Neural cell (in vitro differentiated cells): ENCODE data around the gene LSMEM2. TPM values are rescaled to one million over a fixed set of nuclear protein-coding genes. Genes with fewer than 3 reads are reported as not detected.
A peak's percentile ranks its signal among the peaks of the same experiment; 100 is the strongest.

ENCODE experiments used
- H2AFZ ChIP-seq: fragments of 200-600, 300-800 bp; sonication (generic), shearing (Covaris generic); 2 replicates; pipeline ENCODE4 v1.6.0; 2014; ENCODE audit warnings: low read depth, mild to moderate bottlenecking, antibody characterized with exemption, low read length, moderate library complexity
- H3F3A ChIP-seq: fragments of 200-600 bp; shearing (Covaris generic); 2 replicates; pipeline ENCODE4 v1.6.1; 2016; ENCODE audit warnings: mild to moderate bottlenecking, moderate library complexity, mixed read lengths, antibody characterized with exemption, low read length; ENCODE audit not compliant: insufficient read depth, poor library complexity, severe bottlenecking
- H3K27ac ChIP-seq: fragments of 200-600, 300-800 bp; sonication (generic), shearing (Covaris generic); 2 replicates; pipeline ENCODE4 v1.5.1; 2014; ENCODE audit warnings: mild to moderate bottlenecking, low read length, moderate library complexity
- H3K27me3 ChIP-seq: fragments of 300-800, 200-600 bp; sonication (generic), shearing (Covaris generic); 2 replicates; pipeline ENCODE4 v1.6.0; 2014; ENCODE audit warnings: mild to moderate bottlenecking, low read depth, low read length, moderate library complexity; ENCODE audit not compliant: insufficient read depth
- H3K36me3 ChIP-seq: fragments of 300-800, 200-600 bp; sonication (generic), shearing (Covaris generic); 2 replicates; pipeline ENCODE4 v1.5.1; 2014; ENCODE audit warnings: mild to moderate bottlenecking, antibody characterized with exemption, low read length, moderate library complexity; ENCODE audit not compliant: insufficient read depth
- H3K4me2 ChIP-seq: fragments of 300-800, 200-600 bp; sonication (generic), shearing (Covaris generic); 2 replicates; pipeline ENCODE4 v1.6.0; 2014; ENCODE audit warnings: mild to moderate bottlenecking, low read length
- H3K4me3 ChIP-seq: fragments of 300-800, 200-600 bp; sonication (generic), shearing (Covaris generic); 2 replicates; pipeline ENCODE4 v1.5.1; 2014; ENCODE audit warnings: mild to moderate bottlenecking, low read length, moderate library complexity
- H3K79me2 ChIP-seq: fragments of 200-600 bp; shearing (Covaris generic); replicated peaks from 2 replicates; pipeline ENCODE4 v1.6.0; 2014; ENCODE audit warnings: mild to moderate bottlenecking, low read length, moderate library complexity; ENCODE audit not compliant: insufficient read depth
- H3K9ac ChIP-seq: fragments of 300-800, 200-600 bp; sonication (generic), shearing (Covaris generic); 2 replicates; pipeline ENCODE4 v1.6.1; 2016; ENCODE audit warnings: mild to moderate bottlenecking, low read length, mixed read lengths
- H3K9me2 ChIP-seq: fragments of 200-600 bp; shearing (Covaris generic); 2 replicates; pipeline ENCODE4 v1.6.1; 2016; ENCODE audit warnings: mild to moderate bottlenecking, low read length, mixed read lengths; ENCODE audit not compliant: insufficient read depth
- H3K9me3 ChIP-seq: fragments of 200-600, 300-800 bp; sonication (generic), shearing (Covaris generic); 2 replicates; pipeline ENCODE4 v1.6.1; 2016; ENCODE audit warnings: mild to moderate bottlenecking, mixed run types, low read length, moderate library complexity, mixed read lengths
- H4K20me1 ChIP-seq: fragments of 200-600 bp; shearing (Covaris generic); 2 replicates; pipeline ENCODE4 v1.6.1; 2016; ENCODE audit warnings: mild to moderate bottlenecking, mixed run types; ENCODE audit not compliant: insufficient read depth
- EP300 ChIP-seq: fragments of 450-650 bp; conservative IDR thresholded peaks from 2 replicates; pipeline ENCODE4 v1.6.1; 2014; ENCODE audit warnings: antibody characterized with exemption, mild to moderate bottlenecking, moderate library complexity; ENCODE audit not compliant: poor library complexity, severe bottlenecking
- EZH2 ChIP-seq: fragments of 200-600, 300-800 bp; shearing (Covaris generic), sonication (generic); IDR thresholded peaks from 2 replicates; pipeline ENCODE4 v1.6.1; 2014; ENCODE audit warnings: antibody characterized with exemption, low read length, borderline replicate concordance, mild to moderate bottlenecking; ENCODE audit not compliant: insufficient read depth, poor library complexity, severe bottlenecking
- MXI1 ChIP-seq: fragments of 450-650 bp; conservative IDR thresholded peaks from 2 replicates; pipeline ENCODE4 v1.6.1; 2014; ENCODE audit warnings: antibody characterized with exemption, mild to moderate bottlenecking; ENCODE audit not compliant: poor library complexity, severe bottlenecking
- POLR2AphosphoS5 ChIP-seq: IDR thresholded peaks from 2 replicates; pipeline ENCODE4 v1.6.1; 2012
- RAD21 ChIP-seq: fragments of 450-650 bp; conservative IDR thresholded peaks from 2 replicates; pipeline ENCODE4 v1.6.1; 2014; ENCODE audit warnings: antibody characterized with exemption, mild to moderate bottlenecking, moderate library complexity
- SMC3 ChIP-seq: fragments of 450-650 bp; conservative IDR thresholded peaks from 2 replicates; pipeline ENCODE4 v1.6.1; 2014; ENCODE audit warnings: antibody characterized with exemption, mild to moderate bottlenecking, moderate library complexity; ENCODE audit not compliant: poor library complexity
- TAF1 ChIP-seq: IDR thresholded peaks from 2 replicates; pipeline ENCODE4 v1.6.1; 2012; ENCODE audit warnings: low read depth
- polyA plus RNA-seq: library from polyadenylated mRNA; depleted of rRNA; stranded (reverse); fragments of >200 nt; gene quantifications from 2 replicates; pipeline ENCODE4 v1.2.3, GENCODE V29; 2014
- TF ChIP-seq, protein P1 (sequence below): fragments of 450-650 bp; IDR thresholded peaks from 2 replicates; pipeline ENCODE4 v1.5.1; 2014; ENCODE audit warnings: antibody characterized with exemption, mild to moderate bottlenecking, moderate library complexity; ENCODE audit not compliant: poor library complexity, severe bottlenecking
- TF ChIP-seq, protein P2 (sequence below): IDR thresholded peaks from 2 replicates; pipeline ENCODE4 v1.6.1; 2012; ENCODE audit warnings: borderline replicate concordance

LSMEM2 gene
- polyA plus RNA-seq, 1 donor from 2014 or later = not detected

DNA sequence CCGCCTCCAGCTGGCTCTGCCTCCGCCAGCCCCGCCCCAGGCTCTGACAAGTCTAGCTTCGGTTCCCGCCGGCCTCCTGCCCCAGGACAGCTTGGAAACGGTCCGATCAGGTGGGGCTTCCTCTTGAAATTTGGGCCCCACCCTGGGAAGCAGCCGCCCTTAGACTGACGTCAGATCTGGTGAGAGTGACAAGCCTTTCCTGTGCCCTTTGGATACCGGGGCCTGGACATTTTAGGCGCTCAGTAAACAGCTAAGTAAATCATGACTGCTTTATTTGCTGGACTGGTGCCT is 20.7 kb downstream of the LSMEM2 start:
- Histone ChIP-seq H3K9me2 (no peaks in the 10 kb centered on the region), H3K9ac (peak overlapping the region; percentile 70), H3K36me3 (no peaks in the 10 kb centered on the region), H3F3A (no peaks in the 10 kb centered on the region), H3K27ac (peak overlapping the region; percentile 66), H2AFZ (peak overlapping the region; percentile 58), H4K20me1 (no peaks in the 10 kb centered on the region), H3K4me2 (peak overlapping the region; percentile 69), H3K79me2 (no peaks in the 10 kb centered on the region), H3K9me3 (no peaks in the 10 kb centered on the region), H3K4me3 (peak overlapping the region; percentile 78), H3K27me3 (no peaks in the 10 kb centered on the region)
- peak; percentile 32 for TF ChIP-seq TAF1
- no peak for TF ChIP-seq EZH2

DNA sequence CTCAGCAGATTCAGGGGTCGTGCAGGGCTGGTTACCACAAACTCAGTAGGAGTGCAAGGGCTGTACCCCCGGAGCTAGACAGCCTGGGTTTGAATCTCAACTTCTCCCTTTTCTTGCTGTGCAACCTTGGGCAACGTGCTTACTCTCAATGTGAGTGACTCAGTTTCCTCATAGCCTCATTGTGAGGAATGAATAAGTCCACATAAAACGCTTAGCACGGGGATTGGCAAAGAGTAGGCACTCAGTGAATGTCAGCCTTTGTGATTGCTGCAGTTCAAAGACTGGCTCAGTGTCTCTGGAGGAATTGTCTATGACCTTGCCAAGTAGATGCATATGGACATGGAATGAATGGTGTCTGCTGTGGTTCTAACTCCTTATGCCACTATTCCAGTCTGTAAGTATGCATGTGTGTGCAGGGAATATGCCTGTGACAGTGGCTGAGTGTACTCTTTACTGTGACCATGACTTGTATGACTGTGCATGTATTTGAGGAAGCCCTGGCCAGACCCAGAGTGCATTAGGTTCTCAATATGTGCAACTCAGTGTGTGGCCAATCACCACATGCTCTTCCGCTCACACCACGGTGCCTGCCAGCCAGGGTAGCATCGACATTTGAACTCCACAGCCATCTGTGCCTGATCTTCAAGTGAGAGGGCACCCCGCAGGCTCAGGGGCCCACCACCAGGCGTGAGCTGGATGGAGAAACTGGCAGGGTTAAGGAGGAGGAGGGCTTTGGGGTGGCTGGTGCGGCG is 21.2 kb downstream of the LSMEM2 start:
- Histone ChIP-seq H3K27me3 (no peaks in the 10 kb centered on the region), H3K4me2 (peak overlapping the region; percentile 69), H3K79me2 (no peaks in the 10 kb centered on the region), H2AFZ (peak overlapping the region; percentile 58), H3K9me3 (no peaks in the 10 kb centered on the region), H4K20me1 (no peaks in the 10 kb centered on the region), H3K9ac (peak overlapping the region; percentile 70), H3F3A (no peaks in the 10 kb centered on the region), H3K27ac (peak overlapping the region; percentile 66), H3K36me3 (no peaks in the 10 kb centered on the region), H3K9me2 (no peaks in the 10 kb centered on the region), H3K4me3 (peak overlapping the region; percentile 78)
- TF ChIP-seq MXI1 (no peak), TAF1 (no peak), POLR2AphosphoS5 (no peak), RAD21 (no peak), EZH2 (no peak), SMC3 (no peak), EP300 (no peak)
- TF ChIP-seq, protein P1, sequence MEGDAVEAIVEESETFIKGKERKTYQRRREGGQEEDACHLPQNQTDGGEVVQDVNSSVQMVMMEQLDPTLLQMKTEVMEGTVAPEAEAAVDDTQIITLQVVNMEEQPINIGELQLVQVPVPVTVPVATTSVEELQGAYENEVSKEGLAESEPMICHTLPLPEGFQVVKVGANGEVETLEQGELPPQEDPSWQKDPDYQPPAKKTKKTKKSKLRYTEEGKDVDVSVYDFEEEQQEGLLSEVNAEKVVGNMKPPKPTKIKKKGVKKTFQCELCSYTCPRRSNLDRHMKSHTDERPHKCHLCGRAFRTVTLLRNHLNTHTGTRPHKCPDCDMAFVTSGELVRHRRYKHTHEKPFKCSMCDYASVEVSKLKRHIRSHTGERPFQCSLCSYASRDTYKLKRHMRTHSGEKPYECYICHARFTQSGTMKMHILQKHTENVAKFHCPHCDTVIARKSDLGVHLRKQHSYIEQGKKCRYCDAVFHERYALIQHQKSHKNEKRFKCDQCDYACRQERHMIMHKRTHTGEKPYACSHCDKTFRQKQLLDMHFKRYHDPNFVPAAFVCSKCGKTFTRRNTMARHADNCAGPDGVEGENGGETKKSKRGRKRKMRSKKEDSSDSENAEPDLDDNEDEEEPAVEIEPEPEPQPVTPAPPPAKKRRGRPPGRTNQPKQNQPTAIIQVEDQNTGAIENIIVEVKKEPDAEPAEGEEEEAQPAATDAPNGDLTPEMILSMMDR = no peak
- TF ChIP-seq, protein P2, sequence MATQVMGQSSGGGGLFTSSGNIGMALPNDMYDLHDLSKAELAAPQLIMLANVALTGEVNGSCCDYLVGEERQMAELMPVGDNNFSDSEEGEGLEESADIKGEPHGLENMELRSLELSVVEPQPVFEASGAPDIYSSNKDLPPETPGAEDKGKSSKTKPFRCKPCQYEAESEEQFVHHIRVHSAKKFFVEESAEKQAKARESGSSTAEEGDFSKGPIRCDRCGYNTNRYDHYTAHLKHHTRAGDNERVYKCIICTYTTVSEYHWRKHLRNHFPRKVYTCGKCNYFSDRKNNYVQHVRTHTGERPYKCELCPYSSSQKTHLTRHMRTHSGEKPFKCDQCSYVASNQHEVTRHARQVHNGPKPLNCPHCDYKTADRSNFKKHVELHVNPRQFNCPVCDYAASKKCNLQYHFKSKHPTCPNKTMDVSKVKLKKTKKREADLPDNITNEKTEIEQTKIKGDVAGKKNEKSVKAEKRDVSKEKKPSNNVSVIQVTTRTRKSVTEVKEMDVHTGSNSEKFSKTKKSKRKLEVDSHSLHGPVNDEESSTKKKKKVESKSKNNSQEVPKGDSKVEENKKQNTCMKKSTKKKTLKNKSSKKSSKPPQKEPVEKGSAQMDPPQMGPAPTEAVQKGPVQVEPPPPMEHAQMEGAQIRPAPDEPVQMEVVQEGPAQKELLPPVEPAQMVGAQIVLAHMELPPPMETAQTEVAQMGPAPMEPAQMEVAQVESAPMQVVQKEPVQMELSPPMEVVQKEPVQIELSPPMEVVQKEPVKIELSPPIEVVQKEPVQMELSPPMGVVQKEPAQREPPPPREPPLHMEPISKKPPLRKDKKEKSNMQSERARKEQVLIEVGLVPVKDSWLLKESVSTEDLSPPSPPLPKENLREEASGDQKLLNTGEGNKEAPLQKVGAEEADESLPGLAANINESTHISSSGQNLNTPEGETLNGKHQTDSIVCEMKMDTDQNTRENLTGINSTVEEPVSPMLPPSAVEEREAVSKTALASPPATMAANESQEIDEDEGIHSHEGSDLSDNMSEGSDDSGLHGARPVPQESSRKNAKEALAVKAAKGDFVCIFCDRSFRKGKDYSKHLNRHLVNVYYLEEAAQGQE = no peak
